A549 (cell line): Measurements from ENCODE around the gene LRATD1.

Experiments used
- BHLHE40 ChIP-seq: IDR thresholded peaks from 2 replicates; pipeline ENCODE4 v1.6.1; 2012; ENCODE audit warnings: low read depth, low read length, inconsistent platforms
- CEBPB ChIP-seq, 2 experiments: fragments of >200 bp in 1 of 2; sonication (Bioruptor Twin) in 1 of 2; formaldehyde crosslinking in 1 of 2; IDR thresholded peaks; 2 replicates each; pipeline ENCODE4 v1.6.1; 2012 to 2016
- EP300 ChIP-seq, 2 experiments: fragments of >200 bp; sonication (Bioruptor Twin); formaldehyde crosslinking; IDR thresholded peaks; 2 replicates in 1 of 2; 3 replicates in 1 of 2; pipeline ENCODE4 v1.6.1; 2016 to 2017
- JUNB ChIP-seq: fragments of >200 bp; sonication (Bioruptor Twin); formaldehyde crosslinking; IDR thresholded peaks from 2 replicates; pipeline ENCODE4 v1.6.1; 2016
- POLR2A ChIP-seq: IDR thresholded peaks from 2 replicates; pipeline ENCODE4 v1.6.1; 2012; ENCODE audit warnings: mild to moderate bottlenecking, low read length
- RAD21 ChIP-seq, 2 experiments: fragments of >200 bp in 1 of 2; sonication (Bioruptor Twin) in 1 of 2; formaldehyde crosslinking in 1 of 2; IDR thresholded peaks in 1 of 2; conservative IDR thresholded peaks in 1 of 2; 2 replicates in 1 of 2; 3 replicates in 1 of 2; pipeline ENCODE4 v1.6.1; 2012 to 2018; ENCODE audit warnings: inconsistent platforms in 1 of 2
- RARB ChIP-seq: fragments of 250-450 bp; sonication (Bioruptor Pico); IDR thresholded peaks from 2 replicates; pipeline ENCODE4 v1.8.0; 2021; ENCODE audit warnings: mild to moderate bottlenecking, moderate library complexity
- RFX5 ChIP-seq: fragments of 450-650 bp; IDR thresholded peaks from 2 replicates; pipeline ENCODE4 v1.7.1; 2014; ENCODE audit warnings: antibody characterized with exemption, mild to moderate bottlenecking, moderate library complexity
- RNF2 ChIP-seq: fragments of 200-600 bp; sonication (generic); IDR thresholded peaks from 2 replicates; pipeline ENCODE4 v1.6.1; 2016; ENCODE audit warnings: low read depth, mild to moderate bottlenecking, antibody characterized with exemption, moderate library complexity, borderline replicate concordance
- TF ChIP-seq, protein P1 (sequence below): IDR thresholded peaks from 2 replicates; pipeline ENCODE4 v1.6.1; 2012
- TF ChIP-seq, protein P2 (sequence below): fragments of >200 bp; sonication (Bioruptor Twin); formaldehyde crosslinking; IDR thresholded peaks from 3 replicates; pipeline ENCODE4 v1.5.1; 2016
- TF ChIP-seq, protein P3 (sequence below): fragments of 150-350 bp; IDR thresholded peaks from 2 replicates; pipeline ENCODE4 v1.6.1; 2014; ENCODE audit warnings: low read depth, mild to moderate bottlenecking, low read length
- TF ChIP-seq, protein P4 (sequence below): IDR thresholded peaks from 2 replicates; pipeline ENCODE4 v1.6.1; 2012

DNA sequence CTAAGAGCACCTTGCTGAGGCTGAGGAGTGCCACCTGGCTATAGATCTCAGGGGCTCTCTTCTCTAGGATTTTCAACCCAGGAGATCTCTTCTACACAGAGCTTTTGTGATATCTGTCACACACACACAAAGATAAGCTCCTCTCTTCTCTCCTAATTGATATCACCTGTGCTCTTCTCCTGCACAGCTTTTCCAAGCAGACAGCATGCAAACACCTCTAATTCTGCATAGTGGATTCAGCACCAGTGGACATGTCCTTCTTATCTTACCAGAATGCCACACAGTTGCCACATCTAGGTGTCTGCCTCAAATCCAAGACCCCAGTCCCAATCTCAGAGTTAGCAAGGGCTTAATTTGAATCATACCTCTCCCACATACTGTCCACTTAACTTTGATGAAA, 43.9 kb downstream of the LRATD1 start:
- TF ChIP-seq, protein P1, sequence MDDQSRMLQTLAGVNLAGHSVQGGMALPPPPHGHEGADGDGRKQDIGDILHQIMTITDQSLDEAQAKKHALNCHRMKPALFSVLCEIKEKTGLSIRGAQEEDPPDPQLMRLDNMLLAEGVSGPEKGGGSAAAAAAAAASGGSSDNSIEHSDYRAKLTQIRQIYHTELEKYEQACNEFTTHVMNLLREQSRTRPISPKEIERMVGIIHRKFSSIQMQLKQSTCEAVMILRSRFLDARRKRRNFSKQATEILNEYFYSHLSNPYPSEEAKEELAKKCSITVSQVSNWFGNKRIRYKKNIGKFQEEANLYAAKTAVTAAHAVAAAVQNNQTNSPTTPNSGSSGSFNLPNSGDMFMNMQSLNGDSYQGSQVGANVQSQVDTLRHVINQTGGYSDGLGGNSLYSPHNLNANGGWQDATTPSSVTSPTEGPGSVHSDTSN = no peak
- TF ChIP-seq, protein P2, sequence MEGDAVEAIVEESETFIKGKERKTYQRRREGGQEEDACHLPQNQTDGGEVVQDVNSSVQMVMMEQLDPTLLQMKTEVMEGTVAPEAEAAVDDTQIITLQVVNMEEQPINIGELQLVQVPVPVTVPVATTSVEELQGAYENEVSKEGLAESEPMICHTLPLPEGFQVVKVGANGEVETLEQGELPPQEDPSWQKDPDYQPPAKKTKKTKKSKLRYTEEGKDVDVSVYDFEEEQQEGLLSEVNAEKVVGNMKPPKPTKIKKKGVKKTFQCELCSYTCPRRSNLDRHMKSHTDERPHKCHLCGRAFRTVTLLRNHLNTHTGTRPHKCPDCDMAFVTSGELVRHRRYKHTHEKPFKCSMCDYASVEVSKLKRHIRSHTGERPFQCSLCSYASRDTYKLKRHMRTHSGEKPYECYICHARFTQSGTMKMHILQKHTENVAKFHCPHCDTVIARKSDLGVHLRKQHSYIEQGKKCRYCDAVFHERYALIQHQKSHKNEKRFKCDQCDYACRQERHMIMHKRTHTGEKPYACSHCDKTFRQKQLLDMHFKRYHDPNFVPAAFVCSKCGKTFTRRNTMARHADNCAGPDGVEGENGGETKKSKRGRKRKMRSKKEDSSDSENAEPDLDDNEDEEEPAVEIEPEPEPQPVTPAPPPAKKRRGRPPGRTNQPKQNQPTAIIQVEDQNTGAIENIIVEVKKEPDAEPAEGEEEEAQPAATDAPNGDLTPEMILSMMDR = no peak
- TF ChIP-seq JUNB (no peak), POLR2A (no peak), RFX5 (no peak), EP300 (IDR thresholded peaks at IDR 0.05) (no peak), RAD21 (conservative IDR thresholded peaks at IDR 0.05 in 1 of 2, IDR thresholded peaks at IDR 0.05 in 1 of 2) (no peak), CEBPB (IDR thresholded peaks at IDR 0.05) (no peak), BHLHE40 (no peak), RNF2 (no peak), RARB (CRISPR knock-in tag) (no peak)
- TF ChIP-seq, protein P3, sequence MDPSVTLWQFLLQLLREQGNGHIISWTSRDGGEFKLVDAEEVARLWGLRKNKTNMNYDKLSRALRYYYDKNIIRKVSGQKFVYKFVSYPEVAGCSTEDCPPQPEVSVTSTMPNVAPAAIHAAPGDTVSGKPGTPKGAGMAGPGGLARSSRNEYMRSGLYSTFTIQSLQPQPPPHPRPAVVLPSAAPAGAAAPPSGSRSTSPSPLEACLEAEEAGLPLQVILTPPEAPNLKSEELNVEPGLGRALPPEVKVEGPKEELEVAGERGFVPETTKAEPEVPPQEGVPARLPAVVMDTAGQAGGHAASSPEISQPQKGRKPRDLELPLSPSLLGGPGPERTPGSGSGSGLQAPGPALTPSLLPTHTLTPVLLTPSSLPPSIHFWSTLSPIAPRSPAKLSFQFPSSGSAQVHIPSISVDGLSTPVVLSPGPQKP = no peak
- TF ChIP-seq, protein P4, sequence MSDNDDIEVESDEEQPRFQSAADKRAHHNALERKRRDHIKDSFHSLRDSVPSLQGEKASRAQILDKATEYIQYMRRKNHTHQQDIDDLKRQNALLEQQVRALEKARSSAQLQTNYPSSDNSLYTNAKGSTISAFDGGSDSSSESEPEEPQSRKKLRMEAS = no peak
